ENCODE results near the gene ACY1. TPM values are rescaled to one million over a fixed set of nuclear protein-coding genes. Genes with fewer than 3 reads are reported as not detected.

ACY1 gene
- total and polyA plus RNA-seq, 12 donors: 18.7 to 45.6 (median 25.0) TPM

DNA sequence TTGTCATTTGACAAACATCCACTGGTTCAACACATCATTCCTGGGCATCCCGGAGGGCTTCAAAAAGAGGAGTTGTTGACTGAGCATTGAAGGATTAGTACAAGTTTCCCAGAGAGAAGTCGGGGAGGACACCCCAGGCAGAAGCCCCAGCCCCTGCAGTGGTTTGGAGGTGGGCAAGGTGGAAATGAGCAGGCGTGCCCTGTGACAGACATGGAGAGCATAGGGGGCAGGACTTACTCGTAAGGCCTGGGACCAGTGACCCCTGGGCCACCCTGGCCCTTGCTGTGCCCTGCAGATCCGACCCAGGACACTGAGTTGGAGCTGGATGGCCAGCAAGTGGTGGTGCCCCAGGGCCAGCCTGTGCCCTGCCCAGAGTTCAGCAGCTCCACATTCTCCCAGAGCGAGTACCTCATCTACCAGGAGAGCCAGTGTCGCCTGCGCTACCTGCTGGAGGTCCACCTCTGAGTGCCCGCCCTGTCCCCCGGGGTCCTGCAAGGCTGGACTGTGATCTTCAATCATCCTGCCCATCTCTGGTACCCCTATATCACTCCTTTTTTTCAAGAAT lies 35.2 kb upstream of the ACY1 start:
- Histone ChIP-seq H3K9me3 (no peaks in the 10 kb centered on the region), H3K27ac (no peak overlapping the region), H3K4me1 (peaks cover under 1 to 6% (median 5%) of the 10 kb centered on the region in 9 donors), H3K4me3 (no peak overlapping the region), H3K27me3 (no peaks in the 10 kb centered on the region), H3K36me3 (peaks cover 0 to 50% (median 0%) of the 10 kb centered on the region in 9 donors)
- 90 to 92% methylated on average over 10 of the region's 10 CpGs for WGBS, 2 donors
- DNase-seq (no peak), ATAC-seq (no peak)
- intact Hi-C loops (cut with DNase I): no loop called here
- TF ChIP-seq, protein P1, sequence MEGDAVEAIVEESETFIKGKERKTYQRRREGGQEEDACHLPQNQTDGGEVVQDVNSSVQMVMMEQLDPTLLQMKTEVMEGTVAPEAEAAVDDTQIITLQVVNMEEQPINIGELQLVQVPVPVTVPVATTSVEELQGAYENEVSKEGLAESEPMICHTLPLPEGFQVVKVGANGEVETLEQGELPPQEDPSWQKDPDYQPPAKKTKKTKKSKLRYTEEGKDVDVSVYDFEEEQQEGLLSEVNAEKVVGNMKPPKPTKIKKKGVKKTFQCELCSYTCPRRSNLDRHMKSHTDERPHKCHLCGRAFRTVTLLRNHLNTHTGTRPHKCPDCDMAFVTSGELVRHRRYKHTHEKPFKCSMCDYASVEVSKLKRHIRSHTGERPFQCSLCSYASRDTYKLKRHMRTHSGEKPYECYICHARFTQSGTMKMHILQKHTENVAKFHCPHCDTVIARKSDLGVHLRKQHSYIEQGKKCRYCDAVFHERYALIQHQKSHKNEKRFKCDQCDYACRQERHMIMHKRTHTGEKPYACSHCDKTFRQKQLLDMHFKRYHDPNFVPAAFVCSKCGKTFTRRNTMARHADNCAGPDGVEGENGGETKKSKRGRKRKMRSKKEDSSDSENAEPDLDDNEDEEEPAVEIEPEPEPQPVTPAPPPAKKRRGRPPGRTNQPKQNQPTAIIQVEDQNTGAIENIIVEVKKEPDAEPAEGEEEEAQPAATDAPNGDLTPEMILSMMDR (IDR thresholded peaks at IDR 0.05): no peak

DNA sequence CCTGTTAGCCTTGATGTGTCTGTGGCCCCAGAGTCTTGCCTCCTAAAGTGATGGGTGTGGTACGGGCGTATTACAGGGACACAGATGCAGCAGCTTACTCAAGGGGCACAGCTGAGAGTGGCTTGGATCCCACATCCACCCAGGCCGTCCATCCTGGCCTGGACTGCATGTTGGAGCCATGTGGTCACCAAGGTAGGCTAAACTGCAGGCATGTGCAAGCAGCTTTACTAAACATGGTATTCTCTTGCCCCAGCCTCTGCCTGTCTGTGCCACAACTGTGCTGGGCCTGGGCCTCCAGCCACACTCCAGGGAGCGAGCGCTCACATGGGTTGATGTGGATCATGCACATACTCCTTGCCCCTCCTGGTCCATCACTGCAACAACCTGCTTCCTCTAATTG lies 34.2 kb upstream of the ACY1 start:
- H3K27ac ChIP-seq: no peak overlapping the region
- no peak for DNase-seq
- TF ChIP-seq, protein P1 (IDR thresholded peaks at IDR 0.05): no peak
- H3K27me3 ChIP-seq: no peaks in the 10 kb centered on the region
- no peak overlapping the region for H3K4me3 ChIP-seq
- WGBS, 2 donors: 88 to 96% methylated on average over 5 of the region's 5 CpGs
- peaks cover 0 to 10% (median 0%) of the 10 kb centered on the region in 9 donors for H3K4me1 ChIP-seq
- no peak for ATAC-seq
- intact Hi-C loops (cut with DNase I): no loop called here
- peaks cover 0 to 50% (median 0%) of the 10 kb centered on the region in 9 donors for H3K36me3 ChIP-seq
- H3K9me3 ChIP-seq: no peaks in the 10 kb centered on the region

DNA sequence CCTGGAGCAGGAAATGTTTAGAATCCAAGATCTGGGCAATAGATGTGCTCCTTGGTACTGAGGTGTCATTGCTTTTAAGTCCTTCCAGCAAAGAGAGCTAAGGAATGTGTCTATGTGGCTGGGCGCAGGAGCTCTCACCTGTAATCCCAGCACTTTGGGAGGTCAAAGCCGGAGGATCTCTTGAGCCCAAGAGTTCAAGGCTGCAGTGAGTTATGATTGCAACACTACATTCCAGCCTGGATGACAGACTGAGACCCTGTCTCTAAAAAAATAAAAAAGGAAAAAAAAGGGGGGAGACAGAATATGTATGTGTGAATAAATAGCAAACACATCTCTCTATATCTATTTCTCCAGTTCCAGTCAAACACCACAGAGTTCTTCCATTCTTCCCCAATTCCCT lies 32.4 kb upstream of the ACY1 start:
- DNase-seq: no peak
- 88 to 91% methylated on average over 2 of the region's 2 CpGs for WGBS, 2 donors
- no peak for ATAC-seq
- Histone ChIP-seq H3K27me3 (peaks cover 0 to 12% (median 0%) of the 10 kb centered on the region in 7 donors), H3K4me1 (peaks cover 0 to 16% (median 7%) of the 10 kb centered on the region in 9 donors), H3K27ac (no peak overlapping the region), H3K9me3 (no peaks in the 10 kb centered on the region), H3K36me3 (peaks cover 0 to 35% (median 0%) of the 10 kb centered on the region in 9 donors), H3K4me3 (no peak overlapping the region)
- TF ChIP-seq, protein P1 (IDR thresholded peaks at IDR 0.05): no peak
- intact Hi-C loops (cut with DNase I): no loop called here

DNA sequence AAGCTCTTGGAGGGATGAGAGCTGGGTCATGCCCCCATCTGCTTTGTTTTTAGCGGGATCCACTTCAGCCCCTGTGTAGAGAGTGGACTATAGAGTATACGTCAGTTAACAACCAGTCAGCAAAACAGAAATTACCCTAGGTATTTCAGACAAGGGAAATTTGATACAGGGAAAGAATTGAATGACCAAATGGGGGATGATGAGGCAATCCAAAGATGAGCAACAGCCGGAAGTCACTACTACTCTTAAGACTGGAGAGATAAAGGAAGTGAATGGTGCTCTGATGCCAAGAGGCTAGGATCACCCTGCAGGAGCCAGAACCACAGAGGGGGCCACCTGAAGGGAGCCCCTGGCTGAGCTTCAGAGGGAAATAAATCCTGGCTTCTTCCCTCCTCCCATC lies 29.9 kb upstream of the ACY1 start:
- peaks cover 0 to 23% (median 0%) of the 10 kb centered on the region in 7 donors for H3K27me3 ChIP-seq
- H3K27ac ChIP-seq: no peak overlapping the region
- no peak for ATAC-seq
- DNase-seq: no peak
- H3K36me3 ChIP-seq: peaks cover 0 to 33% (median 6%) of the 10 kb centered on the region in 9 donors
- H3K9me3 ChIP-seq: no peaks in the 10 kb centered on the region
- H3K4me3 ChIP-seq: no peak overlapping the region
- WGBS, 2 donors: 69 to 75% methylated on average over 3 of the region's 3 CpGs
- intact Hi-C loops (cut with DNase I): no loop called here
- TF ChIP-seq, protein P1 (IDR thresholded peaks at IDR 0.05): no peak
- H3K4me1 ChIP-seq: peaks cover 0 to 29% (median 15%) of the 10 kb centered on the region in 9 donors
